ENCODE results near the gene RBM41. TPM values are rescaled to one million over a fixed set of nuclear protein-coding genes. Genes with fewer than 3 reads are reported as not detected.

Gene RBM41
- total RNA-seq, 1 donor from 2014 or later, result 15.5 TPM

GRCh38 chrX:107050195-107050709 lies 68.4 kb downstream of the RBM41 start:
- no peak for DNase-seq (ENCODE audit: low spot score)
- intact Hi-C loops (cut with DNase I), result no loop called here

GRCh38 chrX:107047622-107048021 lies 71.0 kb downstream of the RBM41 start:
- no peak for DNase-seq (ENCODE audit: low spot score)
- intact Hi-C loops (cut with DNase I), result no loop called here

- DNase-seq (ENCODE audit: low spot score), result no peak
- intact Hi-C loops (cut with DNase I), result loop anchor here (10.0 kb wide), 1 partner anchor 865 kb away; no protein-coding TSS in a partner anchor
These were observed 88.9 kb downstream of the RBM41 start for GRCh38 chrX:107029752-107030151.

- no peak for DNase-seq (ENCODE audit: low spot score)
- intact Hi-C loops (cut with DNase I), result loop anchor here (10.0 kb wide), 1 partner anchor 869 kb away; no protein-coding TSS in a partner anchor
These were observed 93.1 kb downstream of the RBM41 start for GRCh38 chrX:107025545-107025944.

- DNase-seq (ENCODE audit: low spot score), result no peak
- intact Hi-C loops (cut with DNase I), result no loop called here
These were observed 103.7 kb downstream of the RBM41 start for GRCh38 chrX:107014936-107015335.

Other genes with a start within 250 kb of the RBM41 start
- gene RIPPLY1, start 215.5 kb downstream of the RBM41 start, total RNA-seq, result not detected
- gene CLDN2, start 198.4 kb downstream of the RBM41 start, total RNA-seq, result not detected
- gene MORC4, start 118.6 kb downstream of the RBM41 start, total RNA-seq, result 3.6 TPM
- 1.3 TPM for gene NUP62CL, start 87.6 kb upstream of the RBM41 start, total RNA-seq
- gene DNAAF6, start 87.8 kb upstream of the RBM41 start, total RNA-seq, result not detected

Measured in cardiac septum (tissue), 1 donor.